ENCODE results near the gene KLF1.

- TF ChIP-seq EGR1 (IDR thresholded peaks at IDR 0.05; ENCODE audit: borderline replicate concordance, low read depth, low read length) = no peak
- no peak for TF ChIP-seq JUND (IDR thresholded peaks at IDR 0.05; ENCODE audit: low read length)
- TF ChIP-seq CREB1 (IDR thresholded peaks at IDR 0.05) = no peak
- no peak for TF ChIP-seq SP1 (IDR thresholded peaks at IDR 0.05; ENCODE audit: low read depth, low read length)
- TF ChIP-seq ATF2 (IDR thresholded peaks at IDR 0.05; ENCODE audit: low read length) = no peak
- TF ChIP-seq RXRA (IDR thresholded peaks at IDR 0.05; ENCODE audit: insufficient read depth, low read depth, low read length) = no peak
- no peak for TF ChIP-seq CTCF (IDR thresholded peaks at IDR 0.05; ENCODE audit: control extremely low read depth in 1 of 3, insufficient read depth in 1 of 3, low read depth in 1 of 3, low read length in 3 of 3)
- TF ChIP-seq BACH1 (IDR thresholded peaks at IDR 0.05; ENCODE audit: low read length) = no peak
- TF ChIP-seq SRF (IDR thresholded peaks at IDR 0.05; ENCODE audit: low read depth, low read length) = no peak
Measured at GRCh38 chr19:12922959-12923358, 36.0 kb upstream of the KLF1 start.

Data from H1 (cell line).